ENCODE measurements around the gene CCDC88C.

The CCDC88C gene

DNA sequence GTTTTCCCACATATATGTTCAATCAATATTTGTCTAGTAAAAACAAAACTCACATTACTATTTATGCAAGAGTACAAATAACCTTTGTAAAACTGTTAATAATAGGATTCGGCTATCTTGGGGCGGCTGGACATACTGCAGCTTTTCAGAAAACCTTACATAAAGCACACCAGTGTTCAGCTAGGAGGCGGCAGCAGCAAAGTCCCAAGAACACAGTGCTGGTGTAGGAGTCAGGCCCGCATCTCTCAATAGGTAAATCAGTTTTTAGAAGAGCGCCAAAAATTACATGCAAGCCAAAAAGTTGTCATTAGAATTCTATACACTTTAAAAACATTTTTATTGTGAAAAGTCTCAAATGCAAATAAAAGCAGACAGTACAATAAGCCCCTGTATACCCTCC lies 37.5 kb downstream of the CCDC88C start:
- H3K27ac ChIP-seq: no peak overlapping the region
- TF ChIP-seq, protein P1, sequence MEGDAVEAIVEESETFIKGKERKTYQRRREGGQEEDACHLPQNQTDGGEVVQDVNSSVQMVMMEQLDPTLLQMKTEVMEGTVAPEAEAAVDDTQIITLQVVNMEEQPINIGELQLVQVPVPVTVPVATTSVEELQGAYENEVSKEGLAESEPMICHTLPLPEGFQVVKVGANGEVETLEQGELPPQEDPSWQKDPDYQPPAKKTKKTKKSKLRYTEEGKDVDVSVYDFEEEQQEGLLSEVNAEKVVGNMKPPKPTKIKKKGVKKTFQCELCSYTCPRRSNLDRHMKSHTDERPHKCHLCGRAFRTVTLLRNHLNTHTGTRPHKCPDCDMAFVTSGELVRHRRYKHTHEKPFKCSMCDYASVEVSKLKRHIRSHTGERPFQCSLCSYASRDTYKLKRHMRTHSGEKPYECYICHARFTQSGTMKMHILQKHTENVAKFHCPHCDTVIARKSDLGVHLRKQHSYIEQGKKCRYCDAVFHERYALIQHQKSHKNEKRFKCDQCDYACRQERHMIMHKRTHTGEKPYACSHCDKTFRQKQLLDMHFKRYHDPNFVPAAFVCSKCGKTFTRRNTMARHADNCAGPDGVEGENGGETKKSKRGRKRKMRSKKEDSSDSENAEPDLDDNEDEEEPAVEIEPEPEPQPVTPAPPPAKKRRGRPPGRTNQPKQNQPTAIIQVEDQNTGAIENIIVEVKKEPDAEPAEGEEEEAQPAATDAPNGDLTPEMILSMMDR (IDR thresholded peaks at IDR 0.05): no peak; the same call in 1 of the 2 replicates
- TF ChIP-seq ZFX (IDR thresholded peaks at IDR 0.05; ENCODE audit: borderline replicate concordance): no peak

DNA sequence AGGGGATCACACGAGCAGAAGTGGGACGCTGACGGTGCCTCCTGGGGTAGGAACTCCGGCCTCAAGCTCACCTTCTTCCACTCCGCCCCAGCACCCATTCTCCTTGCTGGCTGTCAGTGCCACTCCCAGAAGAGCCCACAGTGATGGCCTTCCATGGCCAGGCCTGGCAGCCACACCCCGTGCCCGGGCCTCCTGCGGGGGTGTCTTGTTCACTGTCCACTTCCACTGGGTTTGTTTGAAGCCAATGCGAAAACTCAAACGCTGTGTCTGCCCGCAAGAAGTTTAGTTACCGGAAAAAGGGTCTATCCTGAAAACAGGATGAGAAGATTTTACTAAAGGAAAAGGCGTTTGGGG lies 38.1 kb downstream of the CCDC88C start:
- no peak for TF ChIP-seq ZFX (IDR thresholded peaks at IDR 0.05; ENCODE audit: borderline replicate concordance)
- TF ChIP-seq, protein P1 (IDR thresholded peaks at IDR 0.05): no peak
- H3K27ac ChIP-seq: no peak overlapping the region

DNA sequence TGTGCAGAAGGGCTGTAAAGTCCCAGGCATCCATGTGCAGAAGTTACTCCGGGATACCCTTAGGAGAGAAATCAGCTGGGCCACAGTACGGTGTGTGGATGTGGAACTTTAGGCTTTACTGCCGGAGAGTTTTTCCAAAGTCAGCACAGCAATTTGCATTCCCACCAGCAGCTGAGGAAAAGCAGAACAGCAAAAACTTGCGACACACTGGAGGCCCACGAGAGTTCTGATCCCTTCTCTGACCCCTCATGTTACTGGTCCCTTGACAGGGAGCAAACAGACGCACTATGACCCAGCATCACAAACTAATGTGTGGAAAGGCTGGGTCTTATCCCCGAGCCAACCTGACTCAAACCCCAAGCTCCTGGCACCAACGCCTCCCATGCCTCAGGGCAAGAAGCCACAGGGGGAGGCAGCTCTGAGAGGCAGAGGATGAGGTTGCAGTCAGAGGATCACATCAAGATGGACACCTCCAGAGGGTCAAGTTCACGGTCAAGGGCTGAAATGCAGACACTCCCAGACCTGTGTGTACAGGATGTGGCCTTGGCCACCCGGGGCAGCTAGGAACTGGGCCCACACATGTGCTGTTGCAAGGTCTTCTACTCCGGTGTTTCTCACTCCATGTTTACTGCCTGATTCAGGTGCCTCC lies 38.6 kb downstream of the CCDC88C start:
- TF ChIP-seq ZFX (IDR thresholded peaks at IDR 0.05; ENCODE audit: borderline replicate concordance): no peak
- TF ChIP-seq, protein P1 (IDR thresholded peaks at IDR 0.05): no peak
- no peak overlapping the region for H3K27ac ChIP-seq

DNA sequence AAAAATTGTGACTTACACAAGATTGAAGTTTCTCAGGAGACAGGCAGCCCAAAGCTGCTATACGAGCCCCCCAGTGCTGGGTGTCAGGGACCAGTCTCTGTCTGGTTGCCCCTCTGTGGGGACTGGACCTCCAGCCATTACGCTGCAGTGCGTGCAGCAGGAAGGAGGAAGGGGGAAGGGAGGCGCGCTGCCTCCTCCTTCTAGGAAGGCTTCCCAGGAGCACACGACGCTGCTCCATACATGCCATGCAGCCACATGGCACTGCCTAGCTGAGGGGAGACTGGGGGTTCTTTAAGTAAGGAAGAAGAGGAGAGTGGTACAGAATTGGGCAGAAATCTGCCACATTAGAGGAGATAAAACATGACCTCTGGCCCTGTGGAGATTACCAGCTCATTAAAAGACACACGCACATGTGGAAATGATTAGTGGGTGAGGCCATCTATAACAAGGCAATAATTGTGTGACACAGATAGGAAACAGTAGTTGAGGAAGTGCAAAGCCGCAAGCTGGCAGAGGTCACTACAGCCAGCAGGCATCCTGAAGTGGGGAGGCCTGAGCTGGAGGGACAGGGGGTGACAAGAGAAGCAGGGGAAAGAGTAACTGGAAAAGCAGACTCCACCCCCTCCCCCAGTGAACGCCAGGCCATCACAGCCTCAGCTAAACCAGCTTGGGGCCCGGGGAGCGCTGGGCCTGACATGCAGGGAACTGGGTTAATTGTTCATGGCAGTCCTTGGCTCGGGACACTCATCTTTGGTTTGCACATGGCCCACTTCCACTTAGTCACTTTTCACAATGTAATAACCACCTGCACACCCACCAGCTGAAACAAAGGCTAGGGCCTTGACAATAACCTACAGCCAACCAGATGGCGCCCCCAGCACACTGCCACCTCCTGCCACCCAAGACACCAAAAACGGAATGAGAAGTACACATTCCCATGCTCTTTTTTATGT lies 39.6 kb downstream of the CCDC88C start:
- TF ChIP-seq, protein P1 (IDR thresholded peaks at IDR 0.05): no peak
- TF ChIP-seq ZFX (IDR thresholded peaks at IDR 0.05; ENCODE audit: borderline replicate concordance): no peak
- no peak overlapping the region for H3K27ac ChIP-seq

DNA sequence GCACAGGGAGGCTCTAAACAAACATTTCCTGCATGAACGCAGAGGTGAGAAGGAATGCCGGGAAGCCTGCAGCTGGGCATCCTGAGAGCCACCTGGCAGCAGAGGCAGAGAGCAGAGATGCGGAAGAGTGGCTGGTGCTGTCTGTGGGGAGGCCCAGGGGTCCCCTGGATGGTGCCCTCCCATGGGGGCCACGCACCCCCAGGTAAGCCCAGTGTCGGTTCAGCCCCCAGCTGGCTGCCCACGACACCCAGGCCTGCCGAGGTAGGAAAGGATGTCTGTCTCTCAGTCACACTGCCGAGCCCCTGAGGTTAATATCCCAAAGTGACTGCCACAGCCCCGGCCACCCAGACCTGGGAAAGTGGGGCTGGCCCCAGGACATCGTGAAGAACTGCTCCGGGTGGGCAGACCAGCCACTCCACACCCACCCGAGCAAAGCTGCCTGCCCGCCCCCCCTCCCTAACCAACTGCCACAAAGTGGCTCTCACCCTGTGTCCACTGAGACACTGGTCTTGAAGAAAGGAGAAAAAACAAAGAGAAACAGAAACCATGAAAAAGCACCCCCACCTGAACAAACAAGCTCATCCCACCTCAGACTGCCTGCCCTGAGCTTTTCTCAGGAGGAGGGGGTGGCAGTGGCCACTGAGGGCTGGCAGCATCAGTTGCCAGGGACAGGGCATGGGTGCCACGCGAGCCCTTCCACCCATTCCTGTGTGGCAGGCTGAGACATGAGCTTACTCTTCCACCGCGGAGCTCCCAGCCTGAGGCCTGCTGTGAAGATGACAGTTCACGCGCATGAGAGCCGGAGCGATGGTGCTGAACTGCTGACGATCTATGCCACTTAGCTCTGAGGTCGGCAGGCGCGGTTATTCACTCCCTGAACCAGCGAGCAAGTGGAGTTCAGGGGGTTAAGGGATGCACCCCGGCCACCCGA lies 40.8 kb downstream of the CCDC88C start:
- TF ChIP-seq ZFX (IDR thresholded peaks at IDR 0.05; ENCODE audit: borderline replicate concordance): no peak
- TF ChIP-seq, protein P1 (IDR thresholded peaks at IDR 0.05): no peak
- no peak overlapping the region for H3K27ac ChIP-seq

DNA sequence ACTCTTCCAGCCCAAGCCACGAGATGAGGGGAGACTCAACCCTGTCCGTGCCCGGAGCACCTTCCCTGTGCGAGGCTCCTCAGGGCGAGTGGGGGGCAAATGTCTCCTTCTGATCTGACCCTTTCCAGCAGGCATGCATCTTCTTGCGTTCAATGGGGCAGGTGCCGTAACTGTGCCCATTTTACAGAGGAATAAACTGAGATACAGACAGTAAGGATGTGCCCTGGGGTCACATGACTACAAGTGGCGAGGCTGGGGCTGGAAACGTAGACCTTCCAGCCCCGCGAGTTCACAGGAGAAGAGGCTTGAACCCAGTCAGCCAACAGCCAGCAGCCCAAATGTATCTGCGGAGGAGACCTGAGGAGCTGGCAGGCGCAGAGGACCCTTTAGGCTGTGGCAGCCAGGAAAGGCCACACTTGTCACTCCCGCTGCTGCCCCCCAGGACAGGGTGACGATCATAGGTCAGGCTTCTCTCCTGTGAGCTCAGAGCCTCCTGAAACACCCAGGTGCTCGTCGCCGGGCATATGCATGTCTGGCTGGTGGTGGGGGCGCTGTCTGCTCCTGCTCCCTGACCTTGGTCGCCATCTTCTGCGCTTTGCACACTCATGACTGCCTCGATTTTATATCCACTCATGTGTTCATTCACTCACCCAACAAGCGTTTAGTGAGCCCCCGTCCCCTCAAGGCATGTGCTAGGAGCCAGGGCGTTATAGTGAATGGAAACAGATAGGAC lies 41.7 kb downstream of the CCDC88C start:
- H3K27ac ChIP-seq: no peak overlapping the region
- TF ChIP-seq ZFX (IDR thresholded peaks at IDR 0.05; ENCODE audit: borderline replicate concordance): no peak
- TF ChIP-seq, protein P1 (IDR thresholded peaks at IDR 0.05): no peak

All from 22Rv1 (cell line).